ENCODE measurements around the gene SNRNP70. TPM values are rescaled to one million over a fixed set of nuclear protein-coding genes. Genes with fewer than 3 reads are reported as not detected.
"Not testable (repeated sequence)": the region's sequence is repeated elsewhere in the genome, so short reads cannot be mapped to it uniquely, and the experiment has no call there.

The SNRNP70 gene
- 218 TPM for polyA plus RNA-seq (ENCODE audit: insufficient read length)

- peak; percentile 97 for DNase-seq (ENCODE audit: low read depth)
Measured at GRCh38 chr19:49085020-49085867, at the start of gene SNRNP70. Gene SNRNP70, plus strand, starts transcription at chr19:49085451. Its CDS starts 964 bp downstream, at chr19:49086415.

GRCh38 chr19:49036815-49037214 lies 48.4 kb upstream of the SNRNP70 start, which contains the start of gene CGB1:
Gene CGB1, minus strand, starts transcription at chr19:49036895. Its CDS starts 184 bp downstream, at chr19:49036711.
- not testable (repeated sequence) for DNase-seq (ENCODE audit: low read depth)

DNA sequence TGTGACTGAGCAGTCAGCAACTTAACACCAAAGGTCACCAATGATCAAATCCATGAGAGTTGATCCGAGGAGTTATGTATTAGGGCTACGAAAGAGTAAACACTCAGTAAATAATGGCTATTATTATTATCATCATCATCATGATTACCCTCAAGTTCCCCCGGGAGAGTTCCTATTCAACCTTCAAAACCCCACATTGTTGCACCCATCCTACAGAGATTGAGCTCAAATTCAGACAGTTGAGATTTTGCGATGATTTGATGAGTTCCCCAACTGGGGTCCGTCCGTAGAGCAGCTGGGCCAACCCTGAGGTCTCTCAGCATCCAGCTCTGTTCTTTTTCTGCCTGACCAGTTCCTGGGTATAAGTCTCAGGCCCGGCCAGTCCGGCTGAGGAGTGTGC lies 47.1 kb upstream of the SNRNP70 start:
- DNase-seq (ENCODE audit: low read depth): not testable (repeated sequence)

- not testable (repeated sequence) for DNase-seq (ENCODE audit: low read depth)
Measured at GRCh38 chr19:49038557-49039276, 46.5 kb upstream of the SNRNP70 start.

- not testable (repeated sequence) for DNase-seq (ENCODE audit: low read depth)
Measured at GRCh38 chr19:49039736-49040135, 45.5 kb upstream of the SNRNP70 start.

DNA sequence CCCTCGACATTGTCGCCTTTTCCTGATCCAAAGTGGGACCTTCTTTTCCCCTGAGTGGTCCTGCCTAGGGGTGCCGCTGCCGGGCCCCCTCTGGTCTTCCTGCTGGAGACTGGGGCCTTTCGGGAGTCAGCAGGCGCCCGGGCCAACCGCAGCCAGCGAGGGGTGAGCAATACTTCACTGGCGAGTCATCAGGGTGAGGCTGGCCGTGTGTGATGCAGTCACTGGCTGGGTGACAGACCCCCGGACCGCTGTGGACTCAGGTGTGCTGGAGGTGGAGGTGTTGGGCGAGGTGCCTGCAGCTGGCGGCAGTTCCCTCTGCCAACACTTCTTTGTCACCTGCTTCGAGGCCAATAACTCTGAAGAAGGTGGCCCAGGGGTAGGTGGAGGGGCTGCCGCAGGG lies 43.1 kb upstream of the SNRNP70 start:
- DNase-seq (ENCODE audit: low read depth): no peak

- not testable (repeated sequence) for DNase-seq (ENCODE audit: low read depth)
Measured at GRCh38 chr19:49042666-49043065, 42.6 kb upstream of the SNRNP70 start.

- DNase-seq (ENCODE audit: low read depth): not testable (repeated sequence)
Measured at GRCh38 chr19:49043548-49043947, 41.7 kb upstream of the SNRNP70 start, which contains the start of gene CGB5. Gene CGB5, plus strand, starts transcription at chr19:49043848. Its CDS starts 362 bp downstream, at chr19:49044210.

DNA sequence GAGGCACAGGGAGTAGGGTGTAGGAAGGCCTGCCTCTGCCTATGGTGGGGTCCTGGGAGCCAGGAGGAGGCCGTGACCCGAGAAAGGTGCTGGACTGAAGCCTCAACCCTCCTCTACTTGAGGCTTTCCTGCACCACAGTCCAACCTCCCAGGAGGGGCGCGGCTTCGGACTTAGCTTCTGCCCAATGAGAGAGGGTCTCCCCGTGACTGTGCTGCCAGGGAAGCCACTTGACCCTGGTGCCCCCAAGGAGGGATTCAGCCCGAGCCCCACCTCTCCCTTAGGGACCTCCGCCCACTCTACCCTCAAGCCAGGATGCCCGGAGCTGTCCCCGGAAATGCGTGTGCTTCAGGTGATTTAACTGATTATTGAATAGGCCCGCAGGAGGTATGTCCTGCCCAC lies 36.2 kb upstream of the SNRNP70 start, which contains the start of gene CGB8:
Gene CGB8 (minus strand): TSS at position 101 of the 400 bp plus-strand sequence. CDS start 372 bp downstream, outside the sequence.
- not testable (repeated sequence) for DNase-seq (ENCODE audit: low read depth)

- DNase-seq (ENCODE audit: low read depth): not testable (repeated sequence)
Measured at GRCh38 chr19:49049834-49050233, 35.4 kb upstream of the SNRNP70 start.

DNA sequence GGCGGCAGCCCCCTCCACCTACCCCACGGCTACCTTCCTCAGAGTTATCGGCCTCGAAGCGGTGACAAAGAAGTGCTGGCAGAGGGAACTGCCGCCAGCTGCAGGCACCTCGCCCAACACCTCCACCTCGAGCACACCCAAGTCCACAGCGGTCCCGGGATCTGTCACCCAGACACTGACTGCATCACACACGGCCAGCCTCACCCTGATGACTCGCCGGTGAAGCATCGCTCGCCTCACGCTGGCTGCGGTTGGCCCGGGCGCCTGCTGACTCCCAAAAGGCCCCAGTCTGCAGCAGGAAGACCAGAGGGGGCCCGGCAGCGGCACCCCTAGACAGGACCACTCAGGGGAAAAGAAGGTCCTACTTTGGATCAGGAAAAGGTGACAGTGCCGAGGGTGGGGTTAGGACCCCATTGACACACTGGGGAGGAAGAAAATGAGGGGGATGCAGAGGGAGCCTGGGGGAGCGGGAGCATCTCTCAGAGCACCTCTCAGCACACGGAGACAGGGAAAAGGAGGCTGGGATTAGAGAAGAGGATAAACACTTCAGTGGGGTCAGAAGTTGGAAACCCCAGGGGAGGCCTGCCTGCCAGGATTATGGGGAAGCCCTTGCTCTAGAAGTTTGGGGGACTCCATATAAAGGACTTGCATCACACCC lies 34.7 kb upstream of the SNRNP70 start:
- not testable (repeated sequence) for DNase-seq (ENCODE audit: low read depth)

DNA sequence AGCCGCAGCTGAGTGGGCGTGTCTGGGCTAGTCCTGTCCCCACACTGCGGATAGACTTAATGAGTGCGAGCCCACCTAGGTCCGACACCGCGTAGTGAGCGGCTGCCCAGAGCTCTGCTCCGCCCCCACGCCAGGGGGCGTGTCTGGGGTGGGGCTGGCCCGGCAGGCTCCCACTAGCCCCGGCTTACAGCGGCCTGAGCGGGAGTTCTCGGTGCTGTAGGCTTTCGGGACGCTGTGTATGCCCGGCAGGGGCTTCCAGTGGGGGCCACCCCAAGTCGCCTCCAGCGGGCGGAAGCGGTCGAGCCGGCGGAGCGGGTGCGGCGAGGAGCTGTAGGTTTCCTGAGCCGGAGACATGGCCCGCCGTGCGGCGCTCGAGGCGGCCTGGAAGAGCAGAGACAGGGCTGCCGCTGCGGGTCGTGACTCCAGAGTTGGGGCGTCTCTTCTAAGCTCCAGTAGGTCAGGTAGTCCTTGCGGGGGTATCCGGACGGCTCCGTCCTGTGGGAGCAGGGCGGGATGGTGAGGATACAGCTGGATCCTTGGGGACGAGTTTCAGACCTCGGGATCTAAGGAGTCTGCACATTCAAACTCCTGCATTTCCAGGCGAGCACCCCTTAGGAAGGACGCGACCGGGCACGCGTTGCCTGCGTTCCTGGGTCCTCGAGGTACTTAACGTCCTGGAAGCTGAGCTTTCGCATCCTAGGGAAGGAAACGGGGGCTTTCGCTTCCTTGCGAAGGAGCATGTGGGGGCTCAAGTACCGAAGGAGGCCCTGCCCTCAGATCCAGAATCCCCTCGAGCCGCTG lies 28.9 kb upstream of the SNRNP70 start:
- no peak for DNase-seq (ENCODE audit: low read depth)

DNA sequence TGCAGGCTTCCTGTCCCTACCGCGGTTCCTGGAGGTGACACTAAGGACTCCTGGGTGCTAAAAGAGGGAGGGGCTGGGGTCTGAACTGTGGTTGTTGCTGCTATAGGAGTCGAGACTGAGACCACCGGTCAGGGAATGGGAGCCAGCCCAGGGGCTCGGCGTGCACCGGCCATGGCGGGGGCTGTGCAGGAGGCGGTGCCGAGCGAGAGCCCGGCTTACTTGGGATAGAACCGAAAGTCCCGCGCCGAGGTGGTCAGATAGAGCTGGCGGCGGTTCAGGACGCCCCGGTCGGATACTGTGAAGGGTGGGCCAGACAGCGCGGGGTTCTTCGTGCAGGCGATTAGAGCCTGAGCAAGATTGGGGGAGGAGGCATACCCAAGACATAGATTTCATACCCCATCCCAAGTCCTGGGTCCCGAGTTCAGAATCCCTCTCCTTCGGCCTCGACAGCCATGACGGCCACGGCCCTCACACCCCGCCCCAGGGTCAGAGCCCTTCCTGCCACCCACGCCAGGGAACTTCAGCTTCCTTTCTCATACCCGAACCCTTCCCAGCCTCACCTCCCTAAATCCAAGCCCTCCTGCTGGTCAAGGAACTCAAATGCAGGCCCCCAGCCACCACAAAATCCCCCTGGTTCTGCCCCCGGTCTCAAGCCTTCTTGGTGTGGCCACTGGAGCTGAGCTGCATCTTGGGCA lies 28.2 kb upstream of the SNRNP70 start:
- DNase-seq (ENCODE audit: low read depth): not testable (repeated sequence)

- no peak for DNase-seq (ENCODE audit: low read depth)
Measured at GRCh38 chr19:49057636-49058234, 27.5 kb upstream of the SNRNP70 start, which contains the start of gene CGB7. Gene CGB7, minus strand, starts transcription at chr19:49057749. Its CDS starts 2,374 bp downstream, at chr19:49055375.

DNA sequence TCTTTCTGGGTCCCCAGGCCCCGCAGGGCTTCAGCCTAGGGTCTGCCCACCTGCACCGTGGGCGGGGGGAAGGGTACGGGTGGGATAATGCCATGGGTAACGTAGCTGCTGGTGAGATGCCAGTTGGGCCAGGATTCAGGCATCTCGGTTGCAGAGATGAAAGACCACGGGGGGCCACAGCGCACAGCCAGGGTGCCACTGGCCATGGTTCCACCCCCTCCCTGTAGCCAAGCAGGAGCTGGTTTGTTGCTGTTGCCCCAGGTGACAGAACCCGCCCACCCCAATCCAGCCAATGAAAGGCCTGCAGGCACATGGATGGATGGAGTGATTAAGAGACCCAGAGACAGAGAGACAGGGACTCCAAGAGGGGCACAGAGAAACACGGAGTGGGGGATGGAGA lies 26.7 kb upstream of the SNRNP70 start:
- no peak for DNase-seq (ENCODE audit: low read depth)

DNA sequence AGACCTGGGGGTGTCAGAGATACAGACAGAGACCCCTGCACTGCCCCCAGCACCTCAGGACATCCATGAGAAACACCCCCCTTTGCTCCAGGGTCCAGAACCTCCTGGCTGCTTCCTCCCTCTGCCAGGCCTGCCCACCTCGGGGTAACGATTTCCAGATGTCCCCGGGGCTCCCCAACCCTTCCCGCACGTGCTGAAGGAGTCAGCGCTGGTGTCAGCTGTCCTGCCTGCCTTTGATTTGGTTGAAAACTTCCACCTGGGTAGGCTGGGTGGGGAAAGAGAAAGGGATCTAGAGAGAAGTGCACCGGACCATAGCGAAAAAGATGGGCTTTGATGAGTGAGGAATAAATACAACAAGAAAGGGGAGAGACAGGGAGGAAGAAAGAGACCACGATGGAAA lies 26.2 kb upstream of the SNRNP70 start:
- DNase-seq (ENCODE audit: low read depth): no peak

- DNase-seq (ENCODE audit: low read depth): no peak
Measured at GRCh38 chr19:49061000-49061399, 24.3 kb upstream of the SNRNP70 start.

- no peak for DNase-seq (ENCODE audit: low read depth)
Measured at GRCh38 chr19:49061445-49061844, 23.8 kb upstream of the SNRNP70 start.

DNA sequence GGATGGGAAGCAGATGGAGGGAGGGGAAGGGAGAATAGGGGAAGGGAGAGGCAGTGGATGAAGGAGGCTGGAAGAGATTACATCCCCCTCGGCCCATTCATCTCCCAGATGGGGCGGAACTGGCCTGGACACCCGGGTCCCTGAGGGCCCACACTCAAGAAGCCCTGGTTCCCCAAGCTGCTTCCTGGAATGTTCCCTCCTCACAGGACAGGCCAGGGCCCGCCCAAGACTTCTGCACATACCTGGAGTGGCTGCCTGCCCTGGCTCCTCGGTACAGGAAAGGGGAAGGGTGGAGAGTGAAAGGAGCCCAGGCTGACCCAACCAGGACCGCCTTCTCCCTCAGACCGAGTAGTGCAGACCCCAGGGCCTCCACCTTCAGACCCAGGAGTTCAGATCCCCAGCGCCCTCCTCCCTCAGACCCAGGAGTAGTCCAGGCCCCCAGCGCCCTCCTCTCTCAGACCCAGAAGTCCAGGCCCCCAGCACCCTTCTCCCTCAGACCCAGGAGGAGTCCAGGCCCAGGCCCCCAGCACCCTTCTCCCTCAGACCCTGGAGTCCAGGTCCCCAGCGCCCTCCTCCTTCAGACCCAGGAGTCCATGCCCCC lies 21.1 kb upstream of the SNRNP70 start:
- no peak for DNase-seq (ENCODE audit: low read depth)

Data from forelimb muscle (tissue), 1 donor.